Ishikawa (cell line): ENCODE results near the gene MRPS22.

Experiments
- CEBPB ChIP-seq: IDR thresholded peaks from 2 replicates; pipeline ENCODE4 v1.6.1; 2012
- CREB1 ChIP-seq: IDR thresholded peaks from 2 replicates; pipeline ENCODE4 v1.6.1; 2012; ENCODE audit warnings: low read depth
- EGR1 ChIP-seq: IDR thresholded peaks from 2 replicates; pipeline ENCODE4 v1.6.1; 2012
- EP300 ChIP-seq: IDR thresholded peaks from 2 replicates; pipeline ENCODE4 v1.6.1; 2012; ENCODE audit warnings: borderline replicate concordance
- FOXM1 ChIP-seq: IDR thresholded peaks from 2 replicates; pipeline ENCODE4 v1.6.1; 2012; ENCODE audit warnings: low read depth, borderline replicate concordance
- NFIC ChIP-seq: IDR thresholded peaks from 2 replicates; pipeline ENCODE4 v1.6.1; 2012
- RAD21 ChIP-seq: IDR thresholded peaks from 2 replicates; pipeline ENCODE4 v1.6.1; 2012; ENCODE audit warnings: low read depth
- TAF1 ChIP-seq: IDR thresholded peaks from 2 replicates; pipeline ENCODE4 v1.6.1; 2012; ENCODE audit warnings: low read depth, mild to moderate bottlenecking
- TCF12 ChIP-seq: IDR thresholded peaks from 2 replicates; pipeline ENCODE4 v1.6.1; 2012; ENCODE audit warnings: low read depth
- TEAD4 ChIP-seq: IDR thresholded peaks from 2 replicates; pipeline ENCODE4 v1.6.1; 2012
- USF1 ChIP-seq: IDR thresholded peaks from 2 replicates; pipeline ENCODE4 v1.6.1; 2012
- YY1 ChIP-seq: IDR thresholded peaks from 2 replicates; pipeline ENCODE4 v1.6.1; 2012; ENCODE audit warnings: low read depth
- ZBTB7A ChIP-seq: IDR thresholded peaks from 2 replicates; pipeline ENCODE4 v1.6.1; 2012; ENCODE audit warnings: low read depth
- TF ChIP-seq, protein P1 (sequence below): IDR thresholded peaks from 2 replicates; pipeline ENCODE4 v1.6.1; 2012; ENCODE audit warnings: low read depth, mild to moderate bottlenecking
- TF ChIP-seq, protein P2 (sequence below): IDR thresholded peaks from 2 replicates; pipeline ENCODE4 v1.6.1; 2012

Gene MRPS22

GRCh38 chr3:139309061-139309591, 34.7 kb upstream of the MRPS22 start:
- TF ChIP-seq, protein P1, sequence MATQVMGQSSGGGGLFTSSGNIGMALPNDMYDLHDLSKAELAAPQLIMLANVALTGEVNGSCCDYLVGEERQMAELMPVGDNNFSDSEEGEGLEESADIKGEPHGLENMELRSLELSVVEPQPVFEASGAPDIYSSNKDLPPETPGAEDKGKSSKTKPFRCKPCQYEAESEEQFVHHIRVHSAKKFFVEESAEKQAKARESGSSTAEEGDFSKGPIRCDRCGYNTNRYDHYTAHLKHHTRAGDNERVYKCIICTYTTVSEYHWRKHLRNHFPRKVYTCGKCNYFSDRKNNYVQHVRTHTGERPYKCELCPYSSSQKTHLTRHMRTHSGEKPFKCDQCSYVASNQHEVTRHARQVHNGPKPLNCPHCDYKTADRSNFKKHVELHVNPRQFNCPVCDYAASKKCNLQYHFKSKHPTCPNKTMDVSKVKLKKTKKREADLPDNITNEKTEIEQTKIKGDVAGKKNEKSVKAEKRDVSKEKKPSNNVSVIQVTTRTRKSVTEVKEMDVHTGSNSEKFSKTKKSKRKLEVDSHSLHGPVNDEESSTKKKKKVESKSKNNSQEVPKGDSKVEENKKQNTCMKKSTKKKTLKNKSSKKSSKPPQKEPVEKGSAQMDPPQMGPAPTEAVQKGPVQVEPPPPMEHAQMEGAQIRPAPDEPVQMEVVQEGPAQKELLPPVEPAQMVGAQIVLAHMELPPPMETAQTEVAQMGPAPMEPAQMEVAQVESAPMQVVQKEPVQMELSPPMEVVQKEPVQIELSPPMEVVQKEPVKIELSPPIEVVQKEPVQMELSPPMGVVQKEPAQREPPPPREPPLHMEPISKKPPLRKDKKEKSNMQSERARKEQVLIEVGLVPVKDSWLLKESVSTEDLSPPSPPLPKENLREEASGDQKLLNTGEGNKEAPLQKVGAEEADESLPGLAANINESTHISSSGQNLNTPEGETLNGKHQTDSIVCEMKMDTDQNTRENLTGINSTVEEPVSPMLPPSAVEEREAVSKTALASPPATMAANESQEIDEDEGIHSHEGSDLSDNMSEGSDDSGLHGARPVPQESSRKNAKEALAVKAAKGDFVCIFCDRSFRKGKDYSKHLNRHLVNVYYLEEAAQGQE = no peak

- no peak for TF ChIP-seq USF1
These were observed 33.9 kb upstream of the MRPS22 start for GRCh38 chr3:139309880-139310279.

DNA sequence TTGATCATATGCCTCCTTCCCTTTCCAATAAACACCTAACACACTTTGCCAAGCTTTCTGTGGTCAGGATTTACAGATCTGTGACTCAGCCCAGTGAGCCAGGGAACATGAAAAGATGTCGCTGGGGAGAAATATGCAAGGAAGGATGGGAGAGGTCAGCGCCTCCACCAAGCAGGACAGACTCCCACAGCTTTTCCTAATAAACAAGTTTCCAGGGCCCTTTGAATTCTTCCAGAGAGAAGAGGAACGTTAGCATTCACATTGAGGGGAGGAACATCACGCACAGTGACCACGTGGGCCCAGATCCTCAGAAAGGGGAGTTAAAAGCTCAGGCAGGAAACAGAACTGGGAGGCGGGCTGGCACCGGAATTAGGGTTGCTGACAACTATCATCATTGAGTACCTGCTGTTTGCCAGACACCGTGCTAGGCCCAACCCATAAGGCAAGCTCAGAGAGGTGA, 33.3 kb upstream of the MRPS22 start:
- TF ChIP-seq CEBPB (no peak), TEAD4 (no peak), ZBTB7A (no peak), RAD21 (no peak), TCF12 (no peak)
- TF ChIP-seq, protein P2, sequence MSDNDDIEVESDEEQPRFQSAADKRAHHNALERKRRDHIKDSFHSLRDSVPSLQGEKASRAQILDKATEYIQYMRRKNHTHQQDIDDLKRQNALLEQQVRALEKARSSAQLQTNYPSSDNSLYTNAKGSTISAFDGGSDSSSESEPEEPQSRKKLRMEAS = no peak
- TF ChIP-seq, protein P1 = no peak

DNA sequence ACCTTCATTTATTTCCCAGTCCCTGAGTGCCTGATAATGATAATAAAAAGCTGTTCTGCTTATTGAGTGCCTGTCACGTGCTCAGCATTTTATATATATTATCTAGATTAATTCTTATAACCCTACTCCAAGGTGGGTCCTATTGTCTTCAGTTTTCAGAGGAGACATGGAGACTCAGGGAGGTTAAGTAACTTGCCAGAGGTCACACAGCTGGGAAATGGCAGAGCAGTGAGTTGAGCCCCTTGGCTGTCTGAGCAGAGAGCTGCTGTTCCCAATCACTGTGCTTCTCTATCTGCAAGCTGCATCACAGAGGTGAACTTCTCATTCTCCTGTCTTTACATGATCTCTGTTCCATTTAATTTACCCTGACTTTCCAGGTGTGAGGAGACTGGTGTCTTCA, 32.3 kb upstream of the MRPS22 start:
- no peak for TF ChIP-seq FOXM1
- TF ChIP-seq, protein P1 = no peak
- no peak for TF ChIP-seq CEBPB
- TF ChIP-seq CREB1 = no peak
- TF ChIP-seq NFIC = no peak
- no peak for TF ChIP-seq EP300
- no peak for TF ChIP-seq ZBTB7A
- TF ChIP-seq USF1 = no peak
- no peak for TF ChIP-seq TAF1
- TF ChIP-seq, protein P2 = no peak
- TF ChIP-seq RAD21 = no peak
- no peak for TF ChIP-seq EGR1
- TF ChIP-seq TCF12 = no peak
- no peak for TF ChIP-seq YY1

DNA sequence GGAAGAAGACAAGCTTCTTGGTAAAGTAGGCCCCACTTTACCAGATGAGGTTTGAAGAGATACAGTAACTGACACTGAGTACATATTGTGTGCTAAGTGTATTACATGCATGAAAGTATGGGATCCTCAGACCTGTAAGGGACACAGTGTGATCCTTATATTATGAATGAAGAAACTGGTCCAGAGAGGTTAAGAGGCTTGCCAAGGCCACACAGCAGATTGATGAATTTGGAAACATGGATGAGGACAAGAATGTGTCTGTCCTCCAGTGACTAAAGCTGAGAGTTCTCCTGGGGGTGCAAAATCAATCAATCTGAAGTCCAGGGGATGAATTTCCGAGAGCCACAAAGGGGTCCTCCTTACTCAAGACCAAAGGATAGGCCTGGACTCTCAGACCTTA, 31.4 kb upstream of the MRPS22 start:
- TF ChIP-seq, protein P2 = no peak
- no peak for TF ChIP-seq EGR1
- no peak for TF ChIP-seq TEAD4
- TF ChIP-seq FOXM1 = no peak
- TF ChIP-seq, protein P1 = no peak
- no peak for TF ChIP-seq CEBPB
- TF ChIP-seq YY1 = no peak
- TF ChIP-seq ZBTB7A = no peak
- no peak for TF ChIP-seq RAD21
- TF ChIP-seq USF1 = no peak
- TF ChIP-seq EP300 = no peak
- no peak for TF ChIP-seq TCF12
- no peak for TF ChIP-seq TAF1
- TF ChIP-seq NFIC = no peak
